ENCODE measurements around the gene TCF12. TPM values are rescaled to one million over a fixed set of nuclear protein-coding genes. Genes with fewer than 3 reads are reported as not detected.
A peak's percentile ranks its signal among the peaks of the same experiment; 100 is the strongest.

Gene TCF12
- polyA plus RNA-seq, 1 donor (not counting 4 experiments of a cell fraction or from before 2014, with no cell fraction given) = 48.3 TPM

- Histone ChIP-seq H3K9me3 (ENCODE audit: control insufficient read depth, low read depth, low read length) (no peaks in the 10 kb centered on the region), H3K9me1 (ENCODE audit: control insufficient read depth, extremely low read depth, insufficient read depth, low read length) (no peaks in the 10 kb centered on the region), H3K36me3 (ENCODE audit: control insufficient read depth in 2 of 2, extremely low read depth in 1 of 2, insufficient read depth in 2 of 2, low read length in 2 of 2) (no peaks in the 10 kb centered on the region), H4K20me1 (ENCODE audit: control insufficient read depth, extremely low read depth, insufficient read depth, low read length) (peaks cover 6% of the 10 kb centered on the region), H3K27me3 (ENCODE audit: control insufficient read depth, extremely low read depth, insufficient read depth, low read length) (no peaks in the 10 kb centered on the region), H3K79me2 (ENCODE audit: control insufficient read depth, insufficient read depth, low read length) (peaks cover 67% of the 10 kb centered on the region), H3K4me3 (ENCODE audit: control insufficient read depth in 2 of 3, extremely low read depth in 1 of 3, insufficient read depth in 2 of 3, low read depth in 1 of 3, low read length in 3 of 3) (no peak overlapping the region), H3K4me2 (ENCODE audit: control insufficient read depth, extremely low read depth, insufficient read depth, low read depth, low read length) (no peak overlapping the region), H3K4me1 (ENCODE audit: control insufficient read depth, extremely low read depth, insufficient read depth, low read length) (peaks cover 21% of the 10 kb centered on the region), H2AFZ (ENCODE audit: control insufficient read depth, low read length) (no peak overlapping the region), H3K9ac (ENCODE audit: control insufficient read depth, extremely low read depth, insufficient read depth, low read length) (no peak overlapping the region), H3K27ac (ENCODE audit: control insufficient read depth, insufficient read depth, low read length) (no peak overlapping the region)
- dilution Hi-C loops (cut with MboI; ENCODE audit: extremely low pct_ligation_motif_present, low sequenced_read_pairs) = no loop called here
- FAIRE-seq (peak; percentile 17), DNase-seq (ENCODE audit: low read depth, low spot score) (no peak)
- no peak for TF ChIP-seq CTCF (optimal IDR thresholded peaks at IDR 0.05 in 1 of 3, IDR thresholded peaks at IDR 0.05 in 1 of 3, conservative IDR thresholded peaks at IDR 0.05 in 1 of 3; ENCODE audit: extremely low read depth in 1 of 3, insufficient read depth in 2 of 3, low read length in 3 of 3)
- no peak for TF ChIP-seq EZH2 (IDR thresholded peaks at IDR 0.05; ENCODE audit: low read length)
Observed at GRCh38 chr15:57018151-57018550, 99.7 kb downstream of the TCF12 start.

- Histone ChIP-seq H3K36me3 (ENCODE audit: control insufficient read depth in 2 of 2, extremely low read depth in 1 of 2, insufficient read depth in 2 of 2, low read length in 2 of 2) (no peaks in the 10 kb centered on the region), H3K4me1 (ENCODE audit: control insufficient read depth, extremely low read depth, insufficient read depth, low read length) (peaks cover 21% of the 10 kb centered on the region), H3K4me3 (ENCODE audit: control insufficient read depth in 2 of 3, extremely low read depth in 1 of 3, insufficient read depth in 2 of 3, low read depth in 1 of 3, low read length in 3 of 3) (no peak overlapping the region), H2AFZ (ENCODE audit: control insufficient read depth, low read length) (no peak overlapping the region), H4K20me1 (ENCODE audit: control insufficient read depth, extremely low read depth, insufficient read depth, low read length) (peaks cover 6% of the 10 kb centered on the region), H3K27me3 (ENCODE audit: control insufficient read depth, extremely low read depth, insufficient read depth, low read length) (no peaks in the 10 kb centered on the region), H3K79me2 (ENCODE audit: control insufficient read depth, insufficient read depth, low read length) (peaks cover 66% of the 10 kb centered on the region), H3K9ac (ENCODE audit: control insufficient read depth, extremely low read depth, insufficient read depth, low read length) (no peak overlapping the region), H3K9me3 (ENCODE audit: control insufficient read depth, low read depth, low read length) (no peaks in the 10 kb centered on the region), H3K4me2 (ENCODE audit: control insufficient read depth, extremely low read depth, insufficient read depth, low read depth, low read length) (no peak overlapping the region), H3K9me1 (ENCODE audit: control insufficient read depth, extremely low read depth, insufficient read depth, low read length) (no peaks in the 10 kb centered on the region), H3K27ac (ENCODE audit: control insufficient read depth, insufficient read depth, low read length) (no peak overlapping the region)
- TF ChIP-seq EZH2 (IDR thresholded peaks at IDR 0.05; ENCODE audit: low read length) (no peak), CTCF (optimal IDR thresholded peaks at IDR 0.05 in 1 of 3, IDR thresholded peaks at IDR 0.05 in 1 of 3, conservative IDR thresholded peaks at IDR 0.05 in 1 of 3; ENCODE audit: extremely low read depth in 1 of 3, insufficient read depth in 2 of 3, low read length in 3 of 3) (no peak)
- FAIRE-seq (no peak), DNase-seq (ENCODE audit: low read depth, low spot score) (no peak)
- dilution Hi-C loops (cut with MboI; ENCODE audit: extremely low pct_ligation_motif_present, low sequenced_read_pairs) = no loop called here
Observed at GRCh38 chr15:57019496-57020160, 101.2 kb downstream of the TCF12 start.

Measured in keratinocyte (primary cell).